ENCODE measurements around the gene TMCC1.
"Not testable (repeated sequence)": the region's sequence is repeated elsewhere in the genome, so short reads cannot be mapped to it uniquely, and the experiment has no call there.

The TMCC1 gene

GRCh38 chr3:129640985-129641384, 252.5 kb downstream of the TMCC1 start:
- not testable (repeated sequence) for DNase-seq

GRCh38 chr3:129638481-129638880, 255.0 kb downstream of the TMCC1 start:
- no peak for DNase-seq

DNA sequence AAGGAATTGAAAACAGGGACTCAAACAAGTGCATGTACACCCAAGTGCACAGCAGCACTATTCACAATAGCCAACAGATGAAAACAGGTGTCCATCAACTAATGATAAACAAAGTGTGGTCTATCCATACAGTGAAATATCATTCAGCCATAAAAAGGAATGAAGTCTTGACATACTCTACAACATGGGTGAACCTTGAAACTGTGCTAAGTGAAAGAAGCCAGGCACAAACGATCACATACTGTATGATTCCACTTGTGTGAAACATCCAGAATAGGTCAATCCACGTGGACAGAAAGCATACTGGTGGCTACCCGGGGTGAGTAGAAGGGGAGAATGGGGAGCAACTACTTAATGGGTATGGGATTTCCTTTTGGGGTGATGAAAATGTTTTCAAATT, 257.4 kb downstream of the TMCC1 start:
- no peak for DNase-seq

DNA sequence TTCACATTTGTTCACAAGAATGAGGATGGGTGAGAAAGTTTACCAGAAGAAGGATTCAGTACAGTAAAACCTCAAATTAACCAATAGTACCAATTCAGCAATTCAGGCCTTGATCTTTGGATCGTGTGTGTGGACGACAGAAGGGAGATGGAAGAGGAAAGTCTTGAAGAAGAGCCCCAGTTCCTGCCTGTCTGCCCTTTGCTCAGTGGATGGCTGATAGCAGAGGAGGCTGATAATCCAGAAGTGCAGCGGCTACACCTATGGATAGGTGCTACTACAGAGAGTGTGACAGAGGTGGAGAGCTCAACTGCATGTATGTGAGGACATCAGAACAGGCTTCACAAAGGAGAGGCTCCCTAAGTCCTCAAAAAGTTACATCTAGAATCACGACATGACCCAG, 257.9 kb downstream of the TMCC1 start:
- DNase-seq = no peak

GRCh38 chr3:129633751-129634481, 259.6 kb downstream of the TMCC1 start:
- DNase-seq = no peak

GRCh38 chr3:129632977-129633376, 260.5 kb downstream of the TMCC1 start:
- no peak for DNase-seq

DNA sequence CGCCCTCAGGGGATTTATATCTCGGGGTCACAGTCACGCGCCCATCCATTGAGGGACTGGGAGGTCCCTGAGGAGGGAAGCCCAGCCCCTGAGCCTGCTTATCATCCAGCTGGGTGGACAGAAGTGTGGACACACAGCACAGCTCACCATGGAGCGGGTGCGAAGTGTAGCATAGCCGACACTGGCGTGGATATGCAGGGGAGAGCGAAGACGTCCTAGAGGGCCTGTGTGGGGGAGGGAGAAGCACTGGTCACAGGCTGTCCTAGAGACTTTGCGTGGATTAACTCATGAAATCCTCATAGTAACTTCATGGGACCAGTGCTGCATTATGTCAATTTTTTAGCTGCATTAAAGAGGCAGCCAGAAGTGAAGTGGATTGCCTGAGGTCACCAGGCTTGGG, 261.0 kb downstream of the TMCC1 start:
- no peak for DNase-seq

GRCh38 chr3:129632056-129632455, 261.5 kb downstream of the TMCC1 start:
- no peak for DNase-seq

- DNase-seq = no peak
Measured at GRCh38 chr3:129629011-129629410, 264.5 kb downstream of the TMCC1 start.

- DNase-seq = no peak
Measured at GRCh38 chr3:129628169-129628522, 265.4 kb downstream of the TMCC1 start.

GRCh38 chr3:129627350-129628168, 266.0 kb downstream of the TMCC1 start:
- peak; percentile 93 for DNase-seq

DNA sequence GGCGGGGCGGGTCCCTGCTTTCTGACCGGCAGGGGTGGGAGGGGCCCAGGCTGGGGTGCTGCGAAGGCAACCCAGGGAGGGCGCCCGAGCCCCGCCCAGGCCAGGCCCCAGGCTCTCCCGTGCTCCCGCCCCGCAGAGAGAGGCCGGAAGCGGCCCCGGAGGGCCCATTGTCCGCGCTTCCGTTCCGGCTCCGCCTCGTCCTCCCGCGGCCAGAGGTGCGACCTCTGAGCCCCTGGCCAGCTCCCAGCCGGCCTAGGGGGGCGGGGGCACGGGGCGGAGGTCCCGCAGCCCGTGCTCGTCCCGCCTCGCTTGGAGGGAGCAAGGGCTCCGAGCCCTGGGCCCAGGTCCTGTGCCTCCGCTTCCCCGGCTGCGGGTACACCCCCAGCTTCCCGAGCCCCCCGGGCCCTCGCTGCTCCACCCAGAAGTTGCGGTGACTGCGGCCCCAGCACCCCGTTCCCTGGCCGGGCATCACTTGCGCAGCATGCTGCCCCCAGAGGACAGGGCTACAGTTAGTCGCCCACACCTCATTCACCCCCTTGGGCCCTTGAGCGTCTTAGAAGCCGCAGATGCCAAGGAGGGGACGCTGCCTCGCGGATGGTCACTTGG, 266.7 kb downstream of the TMCC1 start:
- peak; percentile 81 for DNase-seq

DNA sequence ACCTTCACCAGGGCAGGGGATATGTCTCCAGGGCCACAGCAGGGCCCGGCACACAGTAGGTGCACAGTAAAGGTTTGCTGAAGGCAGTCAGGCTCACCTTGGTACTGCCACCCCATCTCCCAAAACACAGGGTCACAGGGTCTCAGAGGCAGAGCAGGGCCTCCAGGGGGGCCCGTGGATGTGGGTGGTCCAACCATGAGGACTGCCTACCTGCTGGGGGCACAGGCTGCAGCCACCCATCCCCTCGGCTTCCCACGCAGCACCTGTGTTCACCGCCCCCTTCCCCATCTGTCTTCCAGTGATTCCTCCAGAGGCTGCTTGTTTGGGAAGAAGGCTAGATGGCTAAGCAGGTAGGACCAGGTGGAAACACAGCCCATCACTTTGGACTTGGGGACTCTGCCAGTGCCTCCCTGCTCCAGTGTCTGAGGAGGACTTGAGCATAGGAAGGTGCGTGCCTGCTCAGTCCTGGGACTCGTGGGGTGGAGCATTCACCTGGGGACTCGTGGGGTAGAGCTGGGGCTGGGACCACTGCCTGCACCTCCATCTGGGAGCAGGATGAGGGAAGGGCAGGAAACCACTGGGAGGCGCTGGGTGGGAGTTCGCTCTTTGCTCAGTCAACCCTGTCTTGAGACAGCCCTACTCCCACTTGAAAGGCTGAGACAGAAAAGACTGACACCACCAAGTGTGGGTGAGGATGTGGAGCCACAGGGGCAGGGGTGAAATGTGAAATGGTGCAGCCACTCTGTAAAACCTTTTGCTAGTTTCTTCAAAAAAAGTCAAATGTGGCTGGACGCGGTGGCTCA, 268.2 kb downstream of the TMCC1 start:
- DNase-seq = no peak

GRCh38 chr3:129624347-129625071, 269.0 kb downstream of the TMCC1 start:
- no peak for DNase-seq

- DNase-seq = no peak
Measured at GRCh38 chr3:129623447-129624118, 269.9 kb downstream of the TMCC1 start.

- DNase-seq = no peak
Measured at GRCh38 chr3:129622933-129623332, 270.6 kb downstream of the TMCC1 start.

DNA sequence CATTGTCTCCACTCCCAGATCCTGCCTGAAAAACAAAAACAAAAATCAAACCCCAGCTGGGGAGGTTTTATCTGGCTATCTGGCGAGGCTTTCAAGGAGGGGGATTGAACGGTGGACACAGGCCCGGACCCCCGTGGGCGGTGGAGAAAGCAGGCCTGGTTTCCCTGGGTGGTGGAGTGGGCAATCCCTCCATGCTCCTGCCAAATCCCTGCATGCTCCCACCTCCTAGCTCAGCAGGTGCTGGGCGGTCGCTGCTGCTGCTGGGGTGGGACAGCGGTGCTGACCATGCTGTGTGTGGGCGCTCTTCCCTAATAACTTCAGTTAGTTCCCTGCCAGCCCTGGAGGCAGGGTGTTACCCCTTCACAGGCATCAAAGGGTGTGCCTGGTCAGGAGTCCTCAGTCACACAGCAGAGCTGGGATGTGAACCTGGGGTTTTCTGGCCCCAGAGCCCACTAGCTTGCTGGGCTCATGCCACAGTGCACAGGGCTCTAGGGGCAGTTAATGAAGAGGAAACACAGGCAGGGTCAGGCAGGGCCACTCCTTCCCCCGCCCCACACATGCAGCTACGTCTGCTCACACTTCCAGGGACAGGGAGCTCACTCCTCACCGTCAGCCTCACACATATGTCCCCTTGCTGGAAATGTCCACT, 271.2 kb downstream of the TMCC1 start:
- no peak for DNase-seq

DNA sequence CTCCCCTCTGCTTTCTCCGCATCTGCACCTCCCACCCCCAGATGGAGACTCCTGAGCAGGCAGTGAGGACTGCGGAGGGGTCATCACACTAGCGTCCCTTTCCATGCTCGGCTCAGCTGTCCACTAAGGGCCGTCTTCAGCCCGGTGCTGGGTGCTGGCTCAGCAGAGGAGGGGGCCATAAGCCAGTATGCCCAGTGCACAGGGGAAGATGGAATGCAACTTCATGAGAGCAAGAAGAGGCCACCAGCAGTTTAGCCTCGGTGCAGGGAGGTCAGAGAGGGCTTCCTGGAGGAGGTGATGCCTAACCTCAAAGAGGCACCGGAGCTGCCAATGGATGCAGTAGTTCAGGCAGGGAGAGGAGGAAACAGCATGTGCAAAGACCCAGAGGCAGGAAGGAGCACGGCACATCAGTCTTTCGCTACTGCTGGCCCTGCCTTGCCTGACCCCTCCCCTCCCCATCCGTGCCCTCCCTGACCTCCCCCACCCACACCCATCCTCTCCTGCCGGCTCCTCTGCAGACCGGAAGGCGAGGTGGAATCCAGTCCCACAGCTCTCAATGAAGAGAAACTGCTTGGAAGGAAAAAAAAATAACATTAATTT, 271.8 kb downstream of the TMCC1 start:
- DNase-seq = no peak

- no peak for DNase-seq
Measured at GRCh38 chr3:129620828-129621559, 272.5 kb downstream of the TMCC1 start.

- DNase-seq = no peak
Measured at GRCh38 chr3:129619726-129620162, 273.8 kb downstream of the TMCC1 start.
